Tibial nerve (tissue), 4 donors: Measurements from ENCODE around the gene EGFL6.

Source experiments
- CTCF ChIP-seq, 5 experiments: fragments of 200-600 bp in 3 of 5; fragments of 450-650 bp in 2 of 5; sonication (generic) in 3 of 5; IDR thresholded peaks; one replicate each; pipeline ENCODE4 v1.5.1; 2016 to 2019; ENCODE audit warnings: antibody characterized with exemption in 5 of 5, mild to moderate bottlenecking in 3 of 5, moderate library complexity in 2 of 5
- EP300 ChIP-seq, 2 donors: sonication (generic); formaldehyde crosslinking; IDR thresholded peaks; one replicate each; pipeline ENCODE4 v1.6.1; 2017; ENCODE audit warnings: antibody characterized with exemption in 2 of 2, mild to moderate bottlenecking in 1 of 2
- POLR2A ChIP-seq, 2 donors: fragments of 450-650 bp; IDR thresholded peaks; one replicate each; pipeline ENCODE4 v1.6.1; 2017; ENCODE audit warnings: antibody characterized with exemption in 2 of 2, mild to moderate bottlenecking in 2 of 2, moderate library complexity in 2 of 2

GRCh38 chrX:13536551-13536950 lies 32.9 kb upstream of the EGFL6 start:
- TF ChIP-seq POLR2A (IDR thresholded peaks at IDR 0.05) (no peak), EP300 (IDR thresholded peaks at IDR 0.05) (no peak), CTCF (IDR thresholded peaks at IDR 0.05) (no peak)
